HepG2 (cell line): ENCODE measurements around the gene NBPF1. TPM values are rescaled to one million over a fixed set of nuclear protein-coding genes. Genes with fewer than 3 reads are reported as not detected.
"Not testable (repeated sequence)": the region's sequence is repeated elsewhere in the genome, so short reads cannot be mapped to it uniquely, and the experiment has no call there.

Experiments
- ATAC-seq: fragments of 200-7000 bp; cut with Tn5 transposase; 3 replicates; pipeline ENCODE4 v1.9.1; 2020; ENCODE audit warnings: mild to moderate bottlenecking, moderate library complexity
- BruUV-seq: library from RNA; stranded (reverse); fragments of 400-500 nt; replicated peaks from 2 replicates; lab custom pipeline; 2021; lab: Mats Ljungman, UMichigan
- CTCF ChIA-PET: fragments of 300-600 bp; formaldehyde crosslinking; extraction: SDS; loops from one replicate; lab custom pipeline; 2021; ENCODE audit warnings: low total read pairs, inconsistent platforms, low intra/inter-chr PET ratio; lab: Yijun Ruan, JAX
- POLR2A ChIA-PET: fragments of 350-600 bp; sonication (Branson Sonifier 250); formaldehyde crosslinking; loops from one replicate; lab custom pipeline; 2020; ENCODE audit warnings: antibody characterized with exemption, inconsistent platforms; lab: Yijun Ruan, JAX
- DNase-seq: peaks from one replicate; pipeline ENCODE4 v3.0.0-alpha.2; 2015; ENCODE audit warnings: low spot score
- FAIRE-seq: peaks from 3 replicates; lab custom pipeline; 2011; peaks lifted over from hg19 to GRCh38; lab: Jason Lieb, UNC
- H2AFZ ChIP-seq: one replicate; pipeline ENCODE4 v1.6.1; 2011; ENCODE audit warnings: low read length, inconsistent platforms
- H3K27ac ChIP-seq: fragments of 300-600 bp; 3 replicates; pipeline ENCODE4 v1.8.0; 2011; ENCODE audit warnings: mixed run types, mild to moderate bottlenecking, mixed read lengths, low read length, inconsistent platforms; ENCODE audit not compliant: insufficient read depth; ENCODE audit errors: extremely low read length
- H3K27me3 ChIP-seq, 2 experiments: fragments of 200-600 bp in 1 of 2; 2 replicates in 1 of 2; 3 replicates in 1 of 2; pipeline versions ENCODE4 v1.6.0 to v1.8.0; 2011; ENCODE audit warnings: low read length in 2 of 2, mild to moderate bottlenecking in 2 of 2, moderate library complexity in 2 of 2, inconsistent platforms in 1 of 2; ENCODE audit not compliant: insufficient read depth in 2 of 2, control insufficient read depth in 1 of 2
- H3K36me3 ChIP-seq, 2 experiments: fragments of 200-600 bp in 1 of 2; replicated peaks in 1 of 2; 2 replicates in 1 of 2; 3 replicates in 1 of 2; pipeline versions ENCODE4 v1.5.1 to v1.8.0; 2011; ENCODE audit warnings: low read length in 2 of 2, inconsistent platforms in 1 of 2; ENCODE audit not compliant: insufficient read depth in 2 of 2, control insufficient read depth in 1 of 2
- H3K4me1 ChIP-seq: 2 replicates; pipeline ENCODE4 v1.5.1; 2012; ENCODE audit warnings: low read length, inconsistent platforms; ENCODE audit not compliant: insufficient read depth
- H3K4me2 ChIP-seq: 2 replicates; pipeline ENCODE4 v1.6.0; 2011; ENCODE audit warnings: low read depth, low read length, inconsistent platforms
- H3K4me3 ChIP-seq, 3 experiments: fragments of 200-600 bp in 1 of 3; sonication (generic), shearing (Covaris generic) in 1 of 3; replicated peaks in 1 of 3; 2 replicates each; pipeline ENCODE4 v1.5.1; 2011 to 2016; ENCODE audit warnings: low read length in 3 of 3, inconsistent platforms in 2 of 3, low read depth in 2 of 3, mild to moderate bottlenecking in 2 of 3, control low read depth in 1 of 3, mixed read lengths in 1 of 3; ENCODE audit not compliant: insufficient read depth in 1 of 3
- H3K79me2 ChIP-seq: one replicate; pipeline ENCODE4 v1.6.1; 2011; ENCODE audit warnings: low read length, inconsistent platforms; ENCODE audit not compliant: insufficient read depth
- H3K9ac ChIP-seq: 2 replicates; pipeline ENCODE4 v1.6.0; 2011; ENCODE audit warnings: mild to moderate bottlenecking, low read depth, low read length, inconsistent platforms; ENCODE audit not compliant: insufficient read depth
- H3K9me3 ChIP-seq: 2 replicates; pipeline ENCODE4 v1.5.1; 2012; ENCODE audit warnings: mild to moderate bottlenecking, low read length
- H4K20me1 ChIP-seq: 2 replicates; pipeline ENCODE4 v1.6.0; 2011; ENCODE audit warnings: inconsistent platforms, mild to moderate bottlenecking, low read length, moderate library complexity; ENCODE audit not compliant: insufficient read depth
- ARID5B ChIP-seq: IDR thresholded peaks from 2 replicates; pipeline ENCODE4 v1.4.0; 2020; ENCODE audit warnings: mild to moderate bottlenecking, missing genetic modification reagents
- CEBPG ChIP-seq: IDR thresholded peaks from 2 replicates; pipeline ENCODE4 v1.6.1; 2016
- ELF3 ChIP-seq: IDR thresholded peaks from 2 replicates; pipeline ENCODE4 v1.6.1; 2016; ENCODE audit warnings: missing genetic modification reagents, missing compliant biosample characterization
- RXRB ChIP-seq: IDR thresholded peaks from 2 replicates; pipeline ENCODE4 v1.6.1; 2016; ENCODE audit warnings: borderline replicate concordance, missing genetic modification reagents, missing compliant biosample characterization
- ZBTB33 ChIP-seq: sonication (generic); formaldehyde crosslinking; IDR thresholded peaks from 2 replicates; pipeline ENCODE4 v1.4.0; 2020; ENCODE audit warnings: missing genetic modification reagents
- WGBS: methylation state at CpG from one replicate; pipeline ENCODE4 v1.1.6; 2017; ENCODE audit warnings: low lambda C conversion rate; 5-methylcytosine and 5-hydroxymethylcytosine counted together
- in situ Hi-C: cut with HindIII; loops from 2 replicates; pipeline ENCODE4 v1.10.0; 2017; ENCODE audit warnings: low pct_unique_long_range_greater_than_20kb; ENCODE audit not compliant: extremely low pct_ligation_motif_present
- intact Hi-C: fragments of 100-400 bp; cut with micrococcal nuclease; formaldehyde crosslinking; loops from one replicate; pipeline ENCODE4 v1.10.0; 2022; ENCODE audit not compliant: unreplicated experiment
- polyA plus RNA-seq, 8 experiments: library from polyadenylated mRNA; depleted of rRNA in 3 of 8; stranded (reverse) in 7 of 8; unstranded in 1 of 8; fragments of >200 nt; fragmentation: Illumina TruSeq in 4 of 8; extraction: Trizol in 4 of 8; gene quantifications; 2 replicates each; pipeline versions ENCODE4 v1.2.1 to v1.2.3, GENCODE V29; 2011 to 2016; ENCODE audit warnings: low read depth in 4 of 8, missing spikeins in 1 of 8, mixed read lengths in 1 of 8; ENCODE audit not compliant: insufficient read depth in 1 of 8
- total RNA-seq, 5 experiments: library from RNA; depleted of rRNA; stranded (reverse); fragments of >200 nt; fragmentation: Illumina TruSeq; extraction: Trizol; gene quantifications; 2 replicates each; pipeline ENCODE4 v1.2.3, GENCODE V29; 2016; ENCODE audit warnings: low read depth in 1 of 5

NBPF1 gene
- total and polyA plus RNA-seq, 2 of the 13 experiments (the other 11 are each of a cell fraction or from before 2014, with no cell fraction given) = 30.3 to 35.6 TPM

DNA sequence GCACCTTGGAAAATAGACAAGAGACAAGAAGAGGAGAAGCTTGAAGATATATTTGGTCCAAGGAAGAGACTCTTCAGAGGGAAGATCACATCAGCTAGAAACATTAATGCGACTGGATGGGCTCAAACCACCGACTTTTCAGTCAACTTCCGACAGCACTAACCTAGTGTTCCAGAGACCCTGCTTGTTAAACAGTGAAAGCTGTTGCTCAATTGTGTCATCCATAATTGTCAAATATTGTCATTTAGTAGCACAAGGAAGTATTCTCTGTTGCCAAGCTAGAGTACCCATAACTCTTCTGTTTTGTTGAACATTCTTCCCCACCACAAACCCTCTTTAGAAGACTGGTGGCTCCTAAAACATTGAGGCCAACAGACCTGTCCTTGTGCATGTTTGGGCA is 56.3 kb downstream of the NBPF1 start:
- CTCF ChIA-PET, H2AFZ ChIP-seq, H3K4me3 ChIP-seq, H3K9me3 ChIP-seq, intact Hi-C loops, FAIRE-seq, H3K4me1 ChIP-seq, H3K36me3 ChIP-seq, H4K20me1 ChIP-seq, H3K4me2 ChIP-seq, DNase-seq, ATAC-seq, H3K79me2 ChIP-seq, POLR2A ChIA-PET, in situ Hi-C loops, H3K9ac ChIP-seq, H3K27me3 ChIP-seq: not testable (repeated sequence)
- peak; percentile 52 for TF ChIP-seq CEBPG
- TF ChIP-seq RXRB = 0 out of 2 replicates have a peak, but pooled peaks have one; percentile 11
- peak; percentile 40 for TF ChIP-seq ARID5B (CRISPR knock-in tag)
- TF ChIP-seq ELF3 (CRISPR knock-in tag) = peak; percentile 61; the same call in 1 of the 2 replicates
- peak overlapping the region; percentile 43 for H3K27ac ChIP-seq
- 8% methylated on average over 3 of the region's 3 CpGs for whole genome bisulfite sequencing
- BruUV-seq = TSS peak; percentile 96

GRCh38 chr1:16553244-16553643 is 60.1 kb downstream of the NBPF1 start:
- POLR2A ChIA-PET = not testable (repeated sequence)
- 61% methylated on average over 9 of the region's 11 CpGs for WGBS

More at GRCh38 chr1:16553244-16553643, 60.1 kb downstream of the NBPF1 start:
- intact Hi-C loops, H3K4me1 ChIP-seq, H3K9ac ChIP-seq, BruUV-seq, H3K27ac ChIP-seq, H3K79me2 ChIP-seq, ATAC-seq, CTCF ChIA-PET, H3K4me2 ChIP-seq, H3K9me3 ChIP-seq, H3K4me3 ChIP-seq, in situ Hi-C loops, H2AFZ ChIP-seq, H3K27me3 ChIP-seq, FAIRE-seq, H4K20me1 ChIP-seq, H3K36me3 ChIP-seq, DNase-seq: not testable (repeated sequence)
- TF ChIP-seq ZBTB33 (CRISPR knock-in tag) = 0 out of 2 replicates have a peak, but pooled peaks have one; percentile 12
